GM21515 (cell line): ENCODE data around the gene RAI1.
"Not testable (repeated sequence)": the region's sequence is repeated elsewhere in the genome, so short reads cannot be mapped to it uniquely, and the experiment has no call there.

ENCODE experiments used
- ATAC-seq: cut with Tn5 transposase; IDR thresholded peaks from one replicate; pipeline ENCODE4 v1.9.1; 2021; ENCODE audit not compliant: unreplicated experiment

Gene RAI1

DNA sequence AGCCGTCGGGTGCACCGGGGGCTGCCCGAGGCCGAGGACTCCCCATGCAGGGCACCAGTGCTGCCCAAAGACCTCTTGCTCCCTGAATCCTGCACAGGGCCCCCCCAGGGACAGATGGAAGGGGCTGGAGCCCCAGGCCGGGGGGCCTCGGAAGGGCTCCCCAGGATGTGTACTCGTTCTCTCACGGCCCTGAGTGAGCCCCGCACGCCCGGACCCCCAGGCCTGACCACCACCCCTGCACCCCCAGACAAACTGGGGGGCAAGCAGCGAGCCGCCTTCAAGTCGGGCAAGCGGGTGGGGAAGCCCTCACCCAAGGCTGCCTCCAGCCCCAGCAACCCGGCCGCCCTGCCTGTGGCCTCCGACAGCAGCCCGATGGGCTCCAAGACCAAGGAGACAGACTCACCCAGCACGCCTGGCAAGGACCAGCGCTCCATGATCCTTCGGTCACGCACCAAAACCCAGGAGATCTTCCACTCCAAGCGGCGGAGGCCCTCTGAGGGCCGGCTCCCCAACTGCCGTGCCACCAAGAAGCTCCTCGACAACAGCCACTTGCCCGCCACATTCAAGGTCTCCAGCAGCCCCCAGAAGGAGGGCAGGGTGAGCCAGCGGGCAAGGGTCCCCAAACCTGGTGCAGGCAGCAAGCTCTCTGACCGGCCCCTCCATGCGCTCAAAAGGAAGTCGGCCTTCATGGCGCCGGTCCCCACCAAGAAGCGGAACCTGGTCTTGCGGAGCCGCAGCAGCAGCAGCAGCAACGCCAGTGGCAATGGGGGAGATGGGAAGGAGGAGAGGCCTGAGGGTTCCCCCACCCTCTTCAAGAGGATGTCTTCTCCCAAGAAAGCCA lies 114.9 kb downstream of the RAI1 start:
- ATAC-seq, result no peak

DNA sequence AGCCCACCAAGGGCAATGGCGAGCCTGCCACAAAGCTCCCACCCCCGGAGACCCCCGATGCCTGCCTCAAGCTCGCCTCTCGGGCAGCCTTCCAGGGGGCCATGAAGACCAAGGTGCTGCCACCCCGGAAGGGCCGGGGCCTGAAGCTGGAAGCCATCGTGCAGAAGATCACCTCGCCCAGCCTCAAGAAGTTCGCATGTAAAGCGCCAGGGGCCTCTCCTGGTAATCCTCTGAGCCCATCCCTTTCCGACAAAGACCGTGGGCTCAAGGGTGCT lies 115.5 kb downstream of the RAI1 start:
- no peak for ATAC-seq

DNA sequence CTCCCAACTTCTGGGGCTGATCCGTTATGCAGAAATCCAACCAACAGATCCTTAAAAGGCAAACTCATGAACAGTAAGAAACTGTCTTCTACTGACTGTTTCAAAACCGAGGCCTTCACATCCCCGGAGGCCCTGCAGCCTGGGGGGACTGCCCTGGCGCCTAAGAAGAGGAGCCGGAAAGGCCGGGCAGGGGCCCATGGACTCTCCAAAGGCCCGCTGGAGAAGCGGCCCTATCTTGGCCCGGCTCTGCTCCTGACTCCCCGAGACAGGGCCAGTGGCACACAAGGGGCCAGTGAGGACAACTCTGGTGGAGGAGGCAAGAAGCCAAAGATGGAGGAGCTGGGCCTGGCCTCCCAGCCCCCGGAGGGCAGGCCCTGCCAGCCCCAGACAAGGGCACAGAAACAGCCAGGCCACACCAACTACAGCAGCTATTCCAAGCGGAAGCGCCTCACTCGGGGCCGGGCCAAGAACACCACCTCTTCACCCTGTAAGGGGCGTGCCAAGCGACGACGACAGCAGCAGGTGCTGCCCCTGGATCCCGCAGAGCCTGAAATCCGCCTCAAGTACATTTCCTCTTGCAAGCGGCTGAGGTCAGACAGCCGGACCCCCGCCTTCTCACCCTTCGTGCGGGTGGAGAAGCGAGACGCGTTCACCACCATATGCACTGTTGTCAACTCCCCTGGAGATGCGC lies 116.0 kb downstream of the RAI1 start:
- ATAC-seq, result no peak

DNA sequence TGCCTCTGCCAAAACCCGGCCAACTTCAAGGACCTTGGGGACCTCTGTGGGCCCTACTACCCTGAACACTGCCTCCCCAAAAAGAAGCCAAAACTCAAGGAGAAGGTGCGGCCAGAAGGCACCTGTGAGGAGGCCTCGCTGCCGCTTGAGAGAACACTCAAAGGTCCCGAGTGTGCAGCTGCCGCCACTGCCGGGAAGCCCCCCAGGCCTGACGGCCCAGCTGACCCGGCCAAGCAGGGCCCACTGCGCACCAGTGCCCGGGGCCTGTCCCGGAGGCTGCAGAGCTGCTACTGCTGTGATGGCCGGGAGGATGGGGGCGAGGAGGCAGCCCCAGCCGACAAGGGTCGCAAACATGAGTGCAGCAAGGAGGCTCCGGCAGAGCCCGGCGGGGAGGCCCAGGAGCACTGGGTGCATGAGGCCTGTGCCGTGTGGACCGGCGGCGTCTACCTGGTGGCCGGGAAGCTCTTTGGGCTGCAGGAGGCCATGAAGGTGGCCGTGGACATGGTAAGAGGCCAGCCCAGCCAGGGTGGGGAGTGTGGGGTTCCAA lies 116.8 kb downstream of the RAI1 start:
- ATAC-seq, result no peak

DNA sequence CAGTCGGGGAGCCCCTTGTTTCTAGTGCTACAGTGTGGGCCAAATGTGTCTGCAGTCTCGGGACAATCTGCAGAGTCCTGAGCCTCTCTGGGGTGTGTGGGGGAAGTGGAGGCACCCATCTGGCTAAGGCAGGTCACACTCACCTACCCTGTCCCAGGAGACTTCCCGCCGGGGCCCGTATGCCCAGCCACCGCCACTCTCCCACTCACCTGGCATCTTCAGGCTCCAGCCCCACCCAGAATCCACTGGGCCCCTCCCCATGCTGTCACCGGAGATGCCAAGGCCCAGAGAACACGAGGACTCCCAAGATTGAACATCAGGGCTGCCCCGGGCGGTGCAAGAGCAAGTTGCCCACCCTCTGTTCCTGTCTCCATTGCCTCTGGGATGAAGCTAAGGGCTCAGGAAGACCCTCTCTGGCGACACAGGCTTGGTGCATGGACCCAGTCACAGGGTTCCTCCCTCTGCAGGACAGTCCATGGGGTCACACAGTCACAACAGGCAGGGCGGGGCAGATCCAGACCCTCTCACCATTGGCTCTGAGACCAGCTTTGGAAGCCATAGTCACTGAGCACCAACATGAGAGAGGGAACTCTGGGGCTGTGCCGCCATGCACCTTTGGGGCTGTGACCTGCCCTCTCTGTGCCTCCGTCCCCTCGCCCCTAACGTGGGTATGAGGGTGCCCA lies 117.5 kb downstream of the RAI1 start:
- ATAC-seq, result no peak

DNA sequence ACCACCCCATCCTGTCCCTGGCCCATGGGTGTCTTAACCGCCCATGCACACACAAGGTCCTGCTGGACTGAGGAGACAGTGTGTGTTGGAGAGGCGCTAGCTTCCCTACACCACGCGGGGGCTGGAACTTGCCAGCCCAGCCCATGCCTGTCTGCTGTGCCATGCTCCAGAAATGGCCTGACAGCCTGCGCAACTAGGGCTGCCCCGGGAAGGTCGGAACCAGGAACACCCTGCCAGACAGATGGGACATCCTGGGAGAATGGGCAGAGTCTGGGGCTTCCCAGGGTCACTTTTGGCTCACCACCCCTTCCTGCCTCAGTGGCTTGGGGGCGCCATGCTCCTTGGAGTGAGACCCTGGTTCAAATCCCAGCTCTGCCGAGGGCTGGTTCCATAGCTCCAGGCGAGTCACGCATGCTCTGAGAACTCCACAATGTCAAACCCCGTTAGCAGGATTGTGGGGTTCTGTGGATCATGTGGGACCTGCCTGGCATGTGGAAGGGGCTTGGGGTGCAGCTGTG lies 119.3 kb downstream of the RAI1 start:
- no peak for ATAC-seq

DNA sequence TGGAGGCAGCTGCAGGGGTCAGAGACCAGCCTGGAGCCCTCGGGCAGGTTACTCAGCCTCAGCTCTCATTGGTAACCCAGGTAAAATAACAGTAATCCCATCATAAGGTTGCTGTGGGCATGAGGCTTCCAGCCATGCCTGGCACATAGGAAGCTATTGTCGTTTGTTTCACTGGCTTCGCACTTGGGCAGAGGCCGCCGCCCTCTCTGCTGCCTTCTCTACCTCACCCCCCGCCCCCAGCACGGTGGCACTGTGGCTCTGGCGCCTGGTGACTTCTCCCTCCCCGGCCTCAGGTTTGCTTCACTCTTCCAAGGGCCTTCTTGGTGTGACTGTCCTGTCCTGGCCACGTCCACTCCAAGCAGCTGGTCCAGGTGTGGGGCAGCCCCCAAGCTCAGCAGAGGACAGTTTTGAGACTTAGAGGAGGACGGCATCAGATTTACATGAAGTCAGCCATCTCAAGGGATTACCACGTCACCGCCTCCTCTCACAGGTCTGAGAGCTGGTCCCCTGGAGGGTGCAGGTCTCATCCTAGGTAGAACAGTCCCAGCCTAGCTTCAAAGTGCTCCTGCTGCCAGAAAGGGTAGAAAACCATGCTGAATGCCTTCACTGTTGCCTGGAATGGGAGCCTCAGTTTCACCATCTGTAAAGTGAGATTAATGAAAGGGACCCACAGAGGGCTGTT lies 120.7 kb downstream of the RAI1 start:
- no peak for ATAC-seq

DNA sequence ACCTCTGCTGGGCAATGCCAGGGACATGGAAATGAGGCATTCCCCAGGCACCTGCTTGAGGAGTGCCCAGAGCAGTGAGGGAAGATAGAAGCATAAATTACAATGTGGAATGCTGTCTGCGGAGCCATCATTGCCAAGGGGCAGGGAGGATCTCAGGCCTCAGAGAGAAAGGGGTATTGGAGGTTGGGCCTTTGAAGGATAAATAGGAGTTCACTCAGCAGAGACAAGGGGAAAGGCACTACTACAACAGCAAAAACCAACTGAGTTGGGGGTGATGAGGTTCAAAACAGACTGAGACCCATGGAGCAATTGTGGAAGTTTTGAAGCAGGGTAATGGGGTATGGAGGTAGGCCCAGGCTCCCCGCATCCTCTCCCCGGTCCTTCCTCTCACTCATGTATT lies 122.7 kb downstream of the RAI1 start:
- ATAC-seq, result no peak

DNA sequence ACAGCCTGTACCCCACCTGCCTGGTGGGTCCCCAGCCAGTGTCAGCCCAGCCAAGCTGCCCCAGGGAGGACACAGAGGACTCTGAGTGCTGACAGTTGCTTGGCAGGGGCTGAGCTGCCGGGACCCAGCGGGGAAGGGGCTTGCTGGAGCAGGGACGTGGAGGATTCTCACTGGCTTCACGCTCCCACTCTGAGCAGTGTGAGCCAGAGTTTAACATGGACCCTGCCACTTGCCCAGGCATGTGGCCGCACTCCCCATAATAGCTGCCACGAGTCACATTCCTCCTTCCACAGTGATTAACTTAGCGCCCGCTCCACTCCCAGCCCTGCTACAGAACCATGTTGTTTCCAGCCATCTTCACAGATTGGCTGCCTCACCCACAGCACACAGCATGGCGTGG lies 124.3 kb downstream of the RAI1 start:
- no peak for ATAC-seq

DNA sequence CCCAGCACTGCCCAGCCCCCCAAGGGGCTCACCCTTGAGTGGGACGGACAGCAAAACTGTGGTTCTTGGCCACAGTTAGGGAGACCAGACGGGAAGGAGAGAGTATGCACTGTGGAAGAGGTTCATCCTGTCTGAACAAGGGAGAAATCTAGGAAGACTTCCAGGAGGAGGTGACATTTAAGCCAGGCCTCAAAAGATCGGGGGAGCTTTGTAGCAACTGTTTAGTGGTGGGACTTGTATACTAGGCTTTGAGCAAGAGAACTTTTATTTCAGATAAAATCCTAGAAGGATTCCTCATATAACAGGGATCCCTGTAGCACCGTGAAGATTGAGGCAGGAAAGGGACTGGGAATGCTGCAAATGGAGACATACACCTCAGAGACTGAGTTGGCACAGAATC lies 124.8 kb downstream of the RAI1 start:
- ATAC-seq, result no peak

DNA sequence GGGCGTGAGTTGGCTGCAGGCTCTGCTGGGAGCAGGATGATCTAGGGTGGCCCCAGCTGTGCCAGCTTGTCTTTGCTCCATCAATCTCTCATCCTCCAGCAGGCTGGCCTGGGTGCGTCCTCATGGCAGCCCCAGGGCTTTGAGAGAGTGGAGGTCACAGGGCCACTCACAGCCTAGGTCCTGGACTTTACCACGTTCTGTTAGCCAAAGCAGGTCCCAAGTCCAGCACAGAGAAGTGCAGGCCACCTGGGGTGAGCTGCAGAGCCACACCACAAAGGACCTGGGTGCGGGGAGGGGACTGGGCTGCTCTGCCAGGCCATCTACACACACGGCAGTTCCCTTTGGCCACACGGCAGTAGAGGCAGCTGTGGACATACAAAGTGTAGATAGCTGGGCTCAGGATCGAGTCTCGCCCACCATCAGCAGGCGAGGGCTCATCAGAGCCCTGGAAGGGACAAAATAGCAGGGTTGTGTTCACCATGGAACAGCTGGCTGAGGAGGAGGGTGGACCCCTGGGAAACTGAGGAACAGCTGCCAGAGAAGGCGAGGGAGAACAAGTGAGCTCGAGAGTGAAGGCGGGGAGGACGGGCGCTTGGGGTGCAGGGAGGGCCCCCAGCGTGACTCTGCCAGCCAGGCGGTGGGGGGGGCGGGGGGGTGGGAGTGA lies 125.5 kb downstream of the RAI1 start:
- ATAC-seq, result no peak

DNA sequence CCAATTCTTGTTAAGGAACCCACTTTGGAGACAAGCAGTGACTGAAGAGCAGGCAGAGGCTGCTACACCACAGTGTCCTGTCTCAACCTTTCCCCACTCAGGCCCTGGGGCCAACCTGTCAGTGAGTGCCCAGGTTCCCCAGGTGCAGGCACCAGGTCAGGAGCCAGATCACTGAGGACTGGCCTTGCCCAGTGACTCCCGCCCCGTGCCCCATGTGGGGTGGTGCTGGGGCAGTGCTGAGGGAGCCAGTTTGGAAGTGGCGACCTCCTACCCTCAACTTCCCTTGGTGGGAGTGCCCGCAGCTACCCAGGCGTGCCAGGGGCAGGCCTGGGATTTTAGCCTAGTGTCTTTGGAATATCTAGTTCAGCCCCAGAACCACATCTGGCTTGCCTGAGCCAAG lies 126.2 kb downstream of the RAI1 start:
- no peak for ATAC-seq

DNA sequence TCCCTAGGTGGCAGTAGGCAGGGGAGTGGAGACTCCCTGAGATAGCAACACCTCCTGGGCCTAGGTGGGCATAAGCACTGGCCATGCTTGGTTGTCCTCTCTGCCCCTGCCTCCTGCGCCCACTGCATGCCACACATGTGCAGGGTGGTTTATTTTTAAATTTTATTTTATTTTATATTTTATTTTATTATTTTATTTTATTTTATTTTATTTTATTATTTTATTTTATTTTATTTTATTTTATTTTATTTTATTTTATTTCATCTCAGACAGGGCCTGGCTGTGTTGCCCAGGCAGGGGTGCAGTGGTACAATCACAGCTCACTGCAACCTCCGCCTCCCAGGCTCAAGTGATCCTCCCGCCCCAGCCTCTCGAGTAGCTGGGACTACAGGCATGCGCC lies 126.9 kb downstream of the RAI1 start:
- not testable (repeated sequence) for ATAC-seq

DNA sequence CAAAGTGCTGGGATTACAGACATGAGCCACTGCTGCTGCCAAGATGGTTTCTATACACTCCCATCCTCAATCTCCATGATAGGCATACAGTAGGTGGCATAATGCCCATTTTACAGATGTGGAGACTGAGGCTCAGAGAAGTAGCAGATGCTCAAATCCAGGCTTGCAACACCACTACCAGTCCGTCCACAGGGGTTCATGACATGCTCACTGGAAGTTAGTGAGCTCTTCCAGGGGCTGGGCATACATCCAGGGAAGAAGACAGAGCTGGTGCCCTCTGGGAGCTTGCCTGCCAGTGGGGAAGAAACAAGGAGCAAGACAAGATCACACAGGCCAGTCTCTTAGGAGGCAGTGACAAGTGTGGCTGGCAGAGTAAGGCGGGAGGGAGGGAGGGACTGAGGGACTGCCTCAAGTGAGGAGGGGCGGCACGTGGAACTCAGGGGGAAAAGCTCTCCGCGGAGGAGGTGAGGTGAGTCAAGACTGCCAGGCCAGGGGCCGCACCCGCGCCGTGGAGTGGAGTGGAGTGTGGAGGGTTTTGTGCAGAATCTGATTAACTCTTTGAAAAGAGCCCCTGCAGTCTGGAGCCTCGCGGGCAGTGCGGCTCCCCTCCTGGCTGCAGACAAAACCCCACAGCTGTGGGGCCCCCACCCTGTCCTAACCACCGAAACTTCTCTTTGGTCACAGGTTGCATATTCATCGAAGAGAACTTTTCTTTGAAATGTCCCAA lies 127.6 kb downstream of the RAI1 start:
- ATAC-seq, result peak; percentile 46

DNA sequence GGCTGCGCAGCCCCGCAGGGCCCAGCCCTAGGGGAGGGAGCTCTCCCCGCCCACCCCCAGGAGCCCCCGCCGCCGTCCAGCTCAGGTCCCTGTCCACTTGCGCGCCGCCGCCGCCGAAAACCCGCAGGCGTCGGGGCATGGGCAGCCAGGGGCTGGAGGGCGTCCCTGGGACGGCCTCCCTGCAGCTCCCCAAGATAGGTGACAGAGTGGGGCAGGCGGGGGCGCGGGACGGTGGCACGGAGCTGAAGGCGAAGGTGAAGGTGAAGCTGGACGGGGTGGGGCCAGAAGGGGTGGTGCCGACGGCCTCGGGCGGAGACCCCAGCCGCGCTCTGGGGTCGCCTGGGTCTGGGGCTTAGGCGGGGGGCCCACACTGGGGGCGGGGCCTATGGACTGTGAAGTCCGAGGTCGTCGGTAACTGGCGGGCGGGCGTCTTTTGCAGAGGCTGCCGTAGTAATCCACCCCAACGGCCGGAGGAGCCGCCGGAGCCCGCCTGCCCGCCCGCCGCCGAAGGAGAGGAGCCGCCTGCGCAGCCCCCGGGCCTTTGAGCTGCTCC lies 128.3 kb downstream of the RAI1 start:
- ATAC-seq, result no peak

DNA sequence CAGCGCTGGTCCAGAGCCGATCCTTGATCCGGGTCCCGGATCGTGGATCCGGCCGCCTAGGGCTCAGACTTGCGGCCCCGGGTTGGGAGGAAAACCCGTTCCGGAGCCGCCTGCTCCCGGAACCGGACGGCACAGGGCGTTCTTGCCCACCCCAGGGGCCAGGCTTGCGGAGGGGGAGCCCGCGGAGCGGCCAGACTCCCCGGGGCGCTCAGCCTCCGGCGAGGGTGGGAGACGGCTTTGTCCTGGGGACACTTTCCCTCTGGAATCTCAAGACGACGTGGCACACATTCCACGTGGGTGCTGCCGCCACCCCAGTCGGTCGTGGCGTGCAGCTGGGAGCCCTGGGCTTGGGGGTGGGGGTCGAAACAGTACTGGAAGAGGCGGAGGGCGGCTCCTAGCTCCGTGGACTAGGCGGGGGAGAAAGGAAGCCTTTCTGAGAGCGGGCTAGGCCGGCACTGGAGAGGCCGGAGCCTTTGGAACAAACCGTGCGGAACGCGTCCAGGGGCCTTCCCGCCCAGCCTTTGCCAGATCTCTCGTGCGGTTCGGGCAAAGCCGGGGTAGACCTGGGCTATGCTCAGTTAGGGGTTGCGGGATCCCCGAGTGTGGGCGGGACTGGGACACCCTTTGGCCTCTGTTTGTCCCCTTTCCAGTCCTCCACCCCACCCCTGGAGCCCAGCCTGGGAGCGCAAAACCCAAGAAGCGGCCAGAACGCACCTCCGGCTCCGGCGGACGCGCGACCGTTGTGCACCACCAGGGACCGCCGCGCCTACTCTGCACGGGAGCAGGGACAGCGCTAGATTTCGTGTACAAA lies 129.0 kb downstream of the RAI1 start:
- ATAC-seq, result no peak

DNA sequence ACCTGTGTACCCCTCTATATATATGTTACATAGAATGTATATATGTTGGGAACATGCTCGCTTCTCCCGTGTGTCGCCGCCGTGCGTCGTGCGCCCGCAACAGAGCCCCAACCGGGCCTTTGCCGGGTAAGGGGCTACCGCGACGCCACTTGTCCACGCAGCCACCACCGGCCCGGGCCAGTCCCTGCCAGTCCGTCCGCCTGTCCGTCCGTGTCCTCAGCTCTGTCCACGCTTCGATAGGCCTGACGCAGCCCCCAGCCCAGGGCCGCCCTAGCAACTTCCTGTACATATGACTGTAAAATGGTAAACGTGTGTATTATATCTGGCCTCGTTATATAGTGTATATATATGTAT lies 129.6 kb downstream of the RAI1 start:
- ATAC-seq, result no peak

DNA sequence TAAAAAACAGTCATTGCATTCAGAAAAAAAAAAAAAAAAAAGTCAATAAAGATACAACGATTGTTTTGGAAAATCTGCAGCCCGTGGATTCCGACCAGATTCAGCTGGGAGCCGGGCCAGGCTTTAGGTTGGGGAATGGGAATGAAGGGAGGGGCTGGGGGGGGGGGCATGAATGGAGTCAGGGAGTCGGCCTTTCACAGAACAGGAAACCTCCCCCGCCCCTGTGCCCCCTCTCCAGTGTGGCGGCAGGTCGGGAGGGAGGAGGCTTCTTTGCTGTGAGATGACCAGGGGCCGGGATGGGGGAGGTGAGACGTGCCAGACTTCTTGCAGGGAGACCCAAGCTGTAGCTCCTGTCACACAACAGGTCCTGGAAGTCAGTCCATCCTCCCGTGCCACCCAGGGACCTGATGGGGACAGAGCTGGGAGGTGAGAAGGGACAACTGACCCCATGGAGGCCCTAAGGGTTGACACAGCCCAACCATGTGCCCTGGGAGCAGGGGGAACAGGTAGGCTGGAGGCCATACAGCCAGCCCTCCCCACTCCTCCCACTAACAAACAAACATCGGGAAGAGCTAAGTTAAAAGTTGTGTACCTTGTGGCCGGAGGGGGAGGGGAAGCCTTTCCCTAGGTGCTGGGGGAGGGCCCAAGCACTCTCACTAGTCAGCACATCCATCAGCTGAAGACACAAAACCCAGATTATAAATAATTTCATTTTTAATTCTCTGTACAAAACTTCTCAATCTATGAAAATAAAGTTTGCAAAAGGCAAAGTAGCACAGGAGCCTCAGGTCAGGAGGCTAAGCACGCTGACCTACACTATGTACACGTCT lies 130.3 kb downstream of the RAI1 start:
- ATAC-seq, result no peak
